ENCODE data around the gene KCNJ11.

- no peak for TF ChIP-seq EZH2 (IDR thresholded peaks at IDR 0.05; ENCODE audit: insufficient read depth, poor library complexity, severe bottlenecking)
- TF ChIP-seq EZH2phosphoT487 (IDR thresholded peaks at IDR 0.05; ENCODE audit: insufficient read depth, low read depth) = no peak
Observed at GRCh38 chr11:17385926-17386325, 2.5 kb downstream of the KCNJ11 start.
